NT2/D1 (cell line): ENCODE data around the gene LHX5.

Source experiments
- SUZ12 ChIP-seq: IDR thresholded peaks from 2 replicates; pipeline ENCODE4 v1.6.1; 2011; ENCODE audit not compliant: insufficient read length, insufficient read depth; ENCODE audit errors: extremely low read depth
- YY1 ChIP-seq: IDR thresholded peaks from 2 replicates; pipeline ENCODE4 v1.6.1; 2011; ENCODE audit not compliant: insufficient read length, insufficient read depth
- ZNF274 ChIP-seq: IDR thresholded peaks from 2 replicates; pipeline ENCODE4 v1.6.1; 2011; ENCODE audit warnings: mild to moderate bottlenecking, low read depth, low read length

- TF ChIP-seq YY1: no peak
- no peak for TF ChIP-seq SUZ12
- no peak for TF ChIP-seq ZNF274
These were observed 7.8 kb downstream of the LHX5 start for GRCh38 chr12:113463746-113464451.
